ENCODE results near the gene POU2F1.

GRCh38 chr1:167194182-167194581 is 26.5 kb upstream of the POU2F1 start:
- TF ChIP-seq MYC (IDR thresholded peaks at IDR 0.05; ENCODE audit: borderline replicate concordance, low read length) (no peak), CHD2 (IDR thresholded peaks at IDR 0.05; ENCODE audit: low read length, partially characterized antibody) (no peak), HDAC2 (IDR thresholded peaks at IDR 0.05) (no peak), EP300 (IDR thresholded peaks at IDR 0.05) (no peak), BHLHE40 (IDR thresholded peaks at IDR 0.05; ENCODE audit: low read depth, low read length) (no peak), PBX3 (IDR thresholded peaks at IDR 0.05) (no peak), ESRRA (IDR thresholded peaks at IDR 0.05; ENCODE audit: borderline replicate concordance, low read length) (no peak)
- TF ChIP-seq, protein P1, sequence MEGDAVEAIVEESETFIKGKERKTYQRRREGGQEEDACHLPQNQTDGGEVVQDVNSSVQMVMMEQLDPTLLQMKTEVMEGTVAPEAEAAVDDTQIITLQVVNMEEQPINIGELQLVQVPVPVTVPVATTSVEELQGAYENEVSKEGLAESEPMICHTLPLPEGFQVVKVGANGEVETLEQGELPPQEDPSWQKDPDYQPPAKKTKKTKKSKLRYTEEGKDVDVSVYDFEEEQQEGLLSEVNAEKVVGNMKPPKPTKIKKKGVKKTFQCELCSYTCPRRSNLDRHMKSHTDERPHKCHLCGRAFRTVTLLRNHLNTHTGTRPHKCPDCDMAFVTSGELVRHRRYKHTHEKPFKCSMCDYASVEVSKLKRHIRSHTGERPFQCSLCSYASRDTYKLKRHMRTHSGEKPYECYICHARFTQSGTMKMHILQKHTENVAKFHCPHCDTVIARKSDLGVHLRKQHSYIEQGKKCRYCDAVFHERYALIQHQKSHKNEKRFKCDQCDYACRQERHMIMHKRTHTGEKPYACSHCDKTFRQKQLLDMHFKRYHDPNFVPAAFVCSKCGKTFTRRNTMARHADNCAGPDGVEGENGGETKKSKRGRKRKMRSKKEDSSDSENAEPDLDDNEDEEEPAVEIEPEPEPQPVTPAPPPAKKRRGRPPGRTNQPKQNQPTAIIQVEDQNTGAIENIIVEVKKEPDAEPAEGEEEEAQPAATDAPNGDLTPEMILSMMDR (IDR thresholded peaks at IDR 0.05) = no peak

Data from A549 (cell line).